HG03565 (cell line): ENCODE results near the gene LDLRAD2.
"Not testable (repeated sequence)": the region's sequence is repeated elsewhere in the genome, so short reads cannot be mapped to it uniquely, and the experiment has no call there.

Source experiments
- ATAC-seq: cut with Tn5 transposase; IDR thresholded peaks from one replicate; pipeline ENCODE4 v1.9.1; 2021; ENCODE audit warnings: mild to moderate bottlenecking, moderate library complexity; ENCODE audit not compliant: unreplicated experiment

The LDLRAD2 gene

GRCh38 chr1:21782868-21783678 is 29.0 kb upstream of the LDLRAD2 start, which contains the start of gene USP48:
TSS of gene USP48 (minus strand) at chr1:21783149. CDS start at chr1:21782957, 192 bp downstream.
- peak; percentile 53 for ATAC-seq

GRCh38 chr1:21783679-21784603 is 28.1 kb upstream of the LDLRAD2 start:
- ATAC-seq = no peak

- ATAC-seq = not testable (repeated sequence)
These were observed 26.3 kb upstream of the LDLRAD2 start for GRCh38 chr1:21785764-21786163.

- no peak for ATAC-seq
These were observed 25.4 kb upstream of the LDLRAD2 start for GRCh38 chr1:21786640-21787039.

- no peak for ATAC-seq
These were observed 19.0 kb upstream of the LDLRAD2 start for GRCh38 chr1:21793104-21793503.

GRCh38 chr1:21794656-21795055 is 17.4 kb upstream of the LDLRAD2 start:
- ATAC-seq = no peak

- no peak for ATAC-seq
These were observed 17.0 kb upstream of the LDLRAD2 start for GRCh38 chr1:21795075-21795474.

- ATAC-seq = no peak
These were observed 12.3 kb upstream of the LDLRAD2 start for GRCh38 chr1:21799730-21800129.

- no peak for ATAC-seq
These were observed 11.0 kb upstream of the LDLRAD2 start for GRCh38 chr1:21801100-21801499.

GRCh38 chr1:21804536-21804935 is 7.5 kb upstream of the LDLRAD2 start:
- no peak for ATAC-seq

- ATAC-seq = no peak
These were observed 1.5 kb downstream of the LDLRAD2 start for GRCh38 chr1:21813542-21813941.

GRCh38 chr1:21814241-21814918 is 2.3 kb downstream of the LDLRAD2 start:
- ATAC-seq = no peak

- ATAC-seq = no peak
These were observed 3.0 kb downstream of the LDLRAD2 start for GRCh38 chr1:21814981-21815582.

- no peak for ATAC-seq
These were observed 3.8 kb downstream of the LDLRAD2 start for GRCh38 chr1:21815724-21816321.

- no peak for ATAC-seq
These were observed 4.7 kb downstream of the LDLRAD2 start for GRCh38 chr1:21816602-21817302.

GRCh38 chr1:21818656-21819055 is 6.6 kb downstream of the LDLRAD2 start:
- ATAC-seq = no peak

- ATAC-seq = no peak
These were observed 8.7 kb downstream of the LDLRAD2 start for GRCh38 chr1:21820597-21821232.

- ATAC-seq = no peak
These were observed 9.4 kb downstream of the LDLRAD2 start for GRCh38 chr1:21821385-21822019.

- ATAC-seq = no peak
These were observed 10.3 kb downstream of the LDLRAD2 start for GRCh38 chr1:21822349-21822748.
